KMS-11 (cell line): Measurements from ENCODE around the gene KLK11.

ENCODE experiments used
- H2AFZ ChIP-seq: fragments of 200-600 bp; sonication (generic); 2 replicates; pipeline ENCODE4 v1.6.1; 2016; ENCODE audit warnings: antibody characterized with exemption, mixed run types, low read depth
- H3K27ac ChIP-seq: fragments of 200-600 bp; sonication (generic); 2 replicates; pipeline ENCODE4 v1.6.1; 2016; ENCODE audit warnings: mild to moderate bottlenecking, mixed run types
- H3K27me3 ChIP-seq: fragments of 200-600 bp; sonication (generic); 2 replicates; pipeline ENCODE4 v1.6.1; 2017; ENCODE audit warnings: mild to moderate bottlenecking, low read depth, mixed run types, moderate library complexity; ENCODE audit not compliant: insufficient read depth
- H3K36me3 ChIP-seq: fragments of 200-600 bp; sonication (generic); 2 replicates; pipeline ENCODE4 v1.6.1; 2017; ENCODE audit warnings: mild to moderate bottlenecking, mixed run types; ENCODE audit not compliant: insufficient read depth
- H3K4me1 ChIP-seq: fragments of 200-600 bp; sonication (generic); 2 replicates; pipeline ENCODE4 v1.6.1; 2016; ENCODE audit warnings: mild to moderate bottlenecking, low read depth, mixed run types; ENCODE audit not compliant: poor library complexity, severe bottlenecking
- H3K4me2 ChIP-seq: fragments of 200-600 bp; sonication (generic); 2 replicates; pipeline ENCODE4 v1.7.0; 2016; ENCODE audit warnings: mild to moderate bottlenecking, mixed run types
- H3K4me3 ChIP-seq: fragments of 200-600 bp; sonication (generic); IDR thresholded peaks from 2 replicates; pipeline ENCODE4 v1.6.1; 2017; ENCODE audit warnings: low read depth, low read length, mixed read lengths; ENCODE audit not compliant: insufficient read depth
- H3K79me2 ChIP-seq: fragments of 200-600 bp; sonication (generic); 2 replicates; pipeline ENCODE4 v1.6.1; 2016; ENCODE audit warnings: low read depth, mixed run types; ENCODE audit not compliant: insufficient read depth
- H3K9ac ChIP-seq: fragments of 200-600 bp; sonication (generic); 2 replicates; pipeline ENCODE4 v1.6.1; 2016; ENCODE audit warnings: mild to moderate bottlenecking, mixed run types
- H4K20me1 ChIP-seq: fragments of 200-600 bp; sonication (generic); 2 replicates; pipeline ENCODE4 v1.6.1; 2016; ENCODE audit warnings: mild to moderate bottlenecking, mixed run types; ENCODE audit not compliant: insufficient read depth
- TF ChIP-seq, protein P1 (sequence below): fragments of 200-600 bp; sonication (generic); conservative IDR thresholded peaks from 2 replicates; pipeline ENCODE4 v1.6.1; 2017; ENCODE audit warnings: low read depth, mild to moderate bottlenecking, antibody characterized with exemption, low read length, moderate library complexity, mixed read lengths

KLK11 gene

DNA sequence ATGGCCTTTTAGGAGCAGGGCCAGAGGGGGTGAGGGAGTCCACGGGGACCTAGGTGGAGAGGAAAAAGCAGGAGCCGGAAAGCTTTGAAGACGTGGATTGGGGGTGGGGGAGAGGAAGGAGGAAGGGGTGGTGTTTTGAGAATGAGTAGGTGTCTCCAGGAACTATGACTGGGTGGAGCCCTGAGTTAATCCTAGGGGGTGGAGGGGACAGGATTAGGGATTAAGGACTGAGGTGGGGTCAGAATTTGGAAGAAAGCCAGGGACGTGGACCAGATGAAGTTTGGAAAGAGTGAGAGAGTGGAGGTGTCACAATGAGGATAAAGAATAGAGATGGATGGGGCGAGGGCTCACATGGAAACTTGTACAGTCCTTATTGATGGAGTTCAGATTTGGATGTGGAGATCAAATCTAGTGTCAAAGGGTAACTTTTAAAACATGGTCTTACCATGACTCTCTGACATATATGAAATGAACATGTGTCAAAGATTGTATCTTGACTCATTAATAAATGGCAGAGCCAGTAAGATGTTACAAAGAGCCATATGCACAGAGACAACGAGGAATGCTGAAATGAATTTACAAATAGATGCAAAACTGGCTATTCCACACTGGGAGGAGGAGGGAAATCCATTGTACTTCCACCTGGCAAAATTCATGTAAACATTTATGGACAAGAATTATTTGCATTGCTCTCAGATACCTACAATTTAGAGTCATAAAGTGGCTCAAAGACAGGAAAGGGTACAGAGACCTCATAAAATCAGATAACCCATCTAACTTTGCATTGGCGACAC lies 40.2 kb upstream of the KLK11 start:
- H3K4me3 ChIP-seq = no peak overlapping the region
- no peaks in the 10 kb centered on the region for H3K36me3 ChIP-seq
- no peak overlapping the region for H3K9ac ChIP-seq
- H3K79me2 ChIP-seq = no peaks in the 10 kb centered on the region
- no peaks in the 10 kb centered on the region for H4K20me1 ChIP-seq
- H3K27ac ChIP-seq = no peak overlapping the region
- no peaks in the 10 kb centered on the region for H3K4me1 ChIP-seq
- TF ChIP-seq, protein P1, sequence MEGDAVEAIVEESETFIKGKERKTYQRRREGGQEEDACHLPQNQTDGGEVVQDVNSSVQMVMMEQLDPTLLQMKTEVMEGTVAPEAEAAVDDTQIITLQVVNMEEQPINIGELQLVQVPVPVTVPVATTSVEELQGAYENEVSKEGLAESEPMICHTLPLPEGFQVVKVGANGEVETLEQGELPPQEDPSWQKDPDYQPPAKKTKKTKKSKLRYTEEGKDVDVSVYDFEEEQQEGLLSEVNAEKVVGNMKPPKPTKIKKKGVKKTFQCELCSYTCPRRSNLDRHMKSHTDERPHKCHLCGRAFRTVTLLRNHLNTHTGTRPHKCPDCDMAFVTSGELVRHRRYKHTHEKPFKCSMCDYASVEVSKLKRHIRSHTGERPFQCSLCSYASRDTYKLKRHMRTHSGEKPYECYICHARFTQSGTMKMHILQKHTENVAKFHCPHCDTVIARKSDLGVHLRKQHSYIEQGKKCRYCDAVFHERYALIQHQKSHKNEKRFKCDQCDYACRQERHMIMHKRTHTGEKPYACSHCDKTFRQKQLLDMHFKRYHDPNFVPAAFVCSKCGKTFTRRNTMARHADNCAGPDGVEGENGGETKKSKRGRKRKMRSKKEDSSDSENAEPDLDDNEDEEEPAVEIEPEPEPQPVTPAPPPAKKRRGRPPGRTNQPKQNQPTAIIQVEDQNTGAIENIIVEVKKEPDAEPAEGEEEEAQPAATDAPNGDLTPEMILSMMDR = no peak
- H2AFZ ChIP-seq = no peak overlapping the region
- no peaks in the 10 kb centered on the region; the same call in 1 of the 2 replicates for H3K27me3 ChIP-seq
- no peak overlapping the region for H3K4me2 ChIP-seq

DNA sequence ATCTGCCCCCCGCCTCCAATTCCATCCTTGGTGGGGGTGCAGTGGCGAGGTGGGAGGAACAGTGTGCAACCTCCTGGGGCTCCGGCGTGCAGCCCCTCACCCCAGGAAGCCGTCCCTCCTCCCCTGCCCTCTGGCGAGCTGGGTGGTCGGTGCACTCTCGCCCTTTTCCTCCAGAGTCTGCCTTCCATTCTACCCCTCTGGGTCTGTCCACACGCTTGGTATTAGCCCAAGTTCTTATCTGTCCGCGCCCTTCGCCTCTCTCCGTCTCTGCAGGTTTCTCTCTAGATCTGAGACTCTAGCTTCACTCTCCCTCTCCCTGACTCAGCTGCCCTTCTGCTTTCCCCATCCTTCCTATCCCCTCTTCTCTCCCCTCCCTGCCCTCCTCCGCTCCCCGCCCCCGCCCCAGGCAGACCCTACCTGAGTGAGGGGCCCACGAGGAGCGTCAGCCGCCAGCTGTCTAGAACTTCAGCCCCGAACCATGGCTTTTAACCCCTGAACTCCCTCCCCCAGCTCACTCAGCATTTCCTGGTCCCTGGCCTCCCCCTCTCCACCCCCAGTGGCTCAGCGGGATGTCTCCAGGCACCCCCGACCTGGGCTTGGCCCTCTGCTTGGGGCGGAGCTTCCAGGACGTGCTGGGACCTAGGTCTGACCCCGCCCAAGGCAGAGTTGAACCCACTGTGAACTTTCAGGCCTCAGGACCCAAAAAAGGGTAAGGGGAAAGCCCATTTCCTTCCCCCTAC lies 39.0 kb upstream of the KLK11 start:
- Histone ChIP-seq H3K4me2 (no peak overlapping the region), H3K27ac (no peak overlapping the region), H3K27me3 (no peaks in the 10 kb centered on the region; the same call in 1 of the 2 replicates), H3K4me1 (no peaks in the 10 kb centered on the region), H2AFZ (no peak overlapping the region), H4K20me1 (no peaks in the 10 kb centered on the region), H3K9ac (no peak overlapping the region), H3K36me3 (no peaks in the 10 kb centered on the region), H3K4me3 (no peak overlapping the region), H3K79me2 (no peaks in the 10 kb centered on the region)
- TF ChIP-seq, protein P1 = no peak

DNA sequence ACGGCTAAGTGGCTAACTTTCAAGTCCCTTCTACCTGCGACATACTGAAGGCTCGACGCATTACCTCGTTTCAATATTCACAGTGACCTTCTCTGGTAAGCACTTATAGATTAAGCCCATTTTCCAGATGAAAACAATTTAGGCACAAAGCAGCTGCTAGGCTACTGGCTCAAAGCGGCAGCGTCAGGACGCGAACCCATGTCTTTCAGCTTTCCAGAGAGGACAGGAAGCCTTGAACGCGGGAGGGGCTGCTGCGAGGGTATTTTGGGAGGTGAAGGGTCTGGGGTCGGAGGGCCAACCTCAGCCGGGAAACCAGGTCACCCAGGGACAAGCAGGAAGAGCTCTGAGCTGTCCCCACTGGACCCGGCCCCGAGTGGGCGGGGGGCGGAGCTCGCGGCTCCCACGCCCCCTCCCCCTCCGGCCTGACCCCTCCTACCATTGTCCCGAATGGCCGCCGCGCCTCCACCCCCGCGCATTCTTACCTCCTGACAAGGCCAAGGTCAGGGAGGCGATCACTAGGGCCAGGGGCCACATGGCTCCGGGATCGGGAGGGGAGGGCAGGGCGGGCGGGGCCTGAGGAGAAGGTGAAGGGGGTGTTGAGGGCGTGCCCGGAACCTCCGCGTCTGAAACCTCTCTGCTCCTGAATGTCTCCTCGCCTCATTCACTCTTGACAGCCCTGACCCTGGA lies 38.3 kb upstream of the KLK11 start, which contains the start of gene KLK13:
KLK13 (minus strand) TSS at position 559 of the 687 bp plus-strand sequence; CDS start at position 534, 25 bp downstream.
- Histone ChIP-seq H3K4me3 (no peak within 1 kb of the TSS), H3K79me2 (no peaks in the 10 kb centered on the region), H3K4me2 (no peak within 1 kb of the TSS), H3K36me3 (no peaks in the 10 kb centered on the region), H3K27ac (no peak within 1 kb of the TSS), H3K4me1 (no peaks in the 10 kb centered on the region), H3K9ac (no peak within 1 kb of the TSS), H4K20me1 (no peaks in the 10 kb centered on the region), H3K27me3 (no peaks in the 10 kb centered on the region; the same call in 1 of the 2 replicates), H2AFZ (no peak within 1 kb of the TSS)
- TF ChIP-seq, protein P1 = no peak

DNA sequence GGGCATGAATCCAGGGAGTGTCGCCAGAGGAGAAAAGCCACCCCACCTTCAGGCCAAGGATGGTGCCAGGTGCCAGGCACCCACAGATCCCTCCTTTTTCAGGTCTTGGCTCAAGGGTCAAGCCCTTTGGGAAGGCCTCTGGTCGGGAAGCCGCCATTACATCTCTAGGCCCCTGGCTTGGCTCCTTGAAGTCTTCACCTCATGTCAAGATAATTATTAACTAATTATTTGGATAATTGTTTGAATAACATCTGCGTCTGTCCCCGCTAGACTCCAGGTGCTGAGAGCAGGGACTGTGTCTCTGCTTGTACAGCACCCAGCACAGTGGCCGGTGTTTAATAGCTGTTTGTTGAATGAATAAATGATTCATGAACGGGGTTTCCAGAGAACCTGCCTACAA lies 37.2 kb upstream of the KLK11 start:
- H3K4me3 ChIP-seq = no peak overlapping the region
- H2AFZ ChIP-seq = no peak overlapping the region
- no peak overlapping the region for H3K27ac ChIP-seq
- no peak overlapping the region for H3K4me2 ChIP-seq
- H3K36me3 ChIP-seq = no peaks in the 10 kb centered on the region
- H3K27me3 ChIP-seq = no peaks in the 10 kb centered on the region; the same call in 1 of the 2 replicates
- no peak overlapping the region for H3K9ac ChIP-seq
- no peaks in the 10 kb centered on the region for H4K20me1 ChIP-seq
- H3K79me2 ChIP-seq = no peaks in the 10 kb centered on the region
- H3K4me1 ChIP-seq = no peaks in the 10 kb centered on the region
- TF ChIP-seq, protein P1 = no peak
